Caco-2 (cell line): ENCODE data around the gene ILRUN. TPM values are rescaled to one million over a fixed set of nuclear protein-coding genes. Genes with fewer than 3 reads are reported as not detected.
"Not testable (repeated sequence)": the region's sequence is repeated elsewhere in the genome, so short reads cannot be mapped to it uniquely, and the experiment has no call there.

Experiments used
- BruUV-seq: library from RNA; stranded (reverse); fragments of 400-500 nt; replicated peaks from 2 replicates; lab custom pipeline; 2021; lab: Mats Ljungman, UMichigan
- CTCF ChIA-PET: fragments of 300-600 bp; sonication (Branson Sonifier 250); formaldehyde crosslinking; loops from one replicate; lab custom pipeline; 2022; ENCODE audit warnings: antibody characterized with exemption; lab: Charles Lee
- POLR2A ChIA-PET: fragments of 300-600 bp; sonication (Branson Sonifier 250); formaldehyde crosslinking; loops from one replicate; lab custom pipeline; 2022; ENCODE audit warnings: antibody characterized with exemption; lab: Charles Lee
- DNase-seq, 2 experiments: peaks; one replicate each; pipeline versions ENCODE4 v3.0.0 to v3.0.0-alpha.2; 2020 to 2022
- H3K27me3 ChIP-seq: replicated peaks from 2 replicates; pipeline ENCODE4 v1.6.0; 2011; ENCODE audit warnings: low read length; ENCODE audit not compliant: control insufficient read depth, insufficient read depth
- H3K36me3 ChIP-seq: 2 replicates; pipeline ENCODE4 v1.5.1; 2011; ENCODE audit warnings: low read length; ENCODE audit not compliant: control insufficient read depth, insufficient read depth
- H3K4me1 ChIP-seq: fragments of 250-450 bp; sonication (Bioruptor Pico); 2 replicates; pipeline ENCODE4 v1.5.1; 2020; ENCODE audit warnings: mild to moderate bottlenecking
- H3K4me3 ChIP-seq: 2 replicates; pipeline ENCODE4 v1.5.1; 2011; ENCODE audit warnings: low read depth, mild to moderate bottlenecking, control low read depth, low read length
- H3K9me3 ChIP-seq: fragments of 250-450 bp; sonication (Bioruptor Pico); 2 replicates; pipeline ENCODE4 v1.5.1; 2020; ENCODE audit warnings: mild to moderate bottlenecking, moderate library complexity
- H3K27ac Mint-ChIP-seq: one replicate; pipeline ENCODE4 v1.8.0; 2022; ENCODE audit warnings: mixed read lengths; ENCODE audit not compliant: unreplicated experiment
- H3K27me3 Mint-ChIP-seq: one replicate; pipeline ENCODE4 v1.8.0; 2022; ENCODE audit warnings: mixed read lengths; ENCODE audit not compliant: insufficient read depth, unreplicated experiment
- H3K36me3 Mint-ChIP-seq: one replicate; pipeline ENCODE4 v1.8.0; 2022; ENCODE audit warnings: mild to moderate bottlenecking, mixed read lengths; ENCODE audit not compliant: insufficient read depth, unreplicated experiment
- H3K4me1 Mint-ChIP-seq: one replicate; pipeline ENCODE4 v1.8.0; 2022; ENCODE audit warnings: low read depth, mixed read lengths; ENCODE audit not compliant: unreplicated experiment
- H3K4me3 Mint-ChIP-seq: one replicate; pipeline ENCODE4 v1.8.0; 2022; ENCODE audit warnings: mild to moderate bottlenecking, moderate library complexity, mixed read lengths; ENCODE audit not compliant: unreplicated experiment
- H3K9me3 Mint-ChIP-seq: one replicate; pipeline ENCODE4 v1.8.0; 2022; ENCODE audit warnings: mixed read lengths; ENCODE audit not compliant: unreplicated experiment
- CTCF ChIP-seq, 2 experiments: fragments of 200-600 bp in 1 of 2; IDR thresholded peaks; 1 replicate in 1 of 2; 2 replicates in 1 of 2; pipeline versions ENCODE4 v1.5.1 to v1.8.0; 2011 to 2022; ENCODE audit warnings: antibody characterized with exemption in 1 of 2, control low read depth in 1 of 2, inconsistent platforms in 1 of 2, low read depth in 1 of 2, low read length in 1 of 2, mild to moderate bottlenecking in 1 of 2, moderate library complexity in 1 of 2; ENCODE audit not compliant: insufficient read depth in 1 of 2, severe bottlenecking in 1 of 2, unreplicated experiment in 1 of 2
- intact Hi-C: fragments of 100-400 bp; cut with micrococcal nuclease; formaldehyde crosslinking; loops from one replicate; pipeline ENCODE4 v1.10.0; 2022; ENCODE audit not compliant: unreplicated experiment
- total RNA-seq: library from RNA; stranded (reverse); gene quantifications from 2 replicates; pipeline ENCODE4 v1.2.3, GENCODE V29; 2022

ILRUN gene
- total RNA-seq, 1 experiment from 2014 or later: 95.9 TPM

GRCh38 chr6:34680802-34681515 lies 15.6 kb downstream of the ILRUN start:
- H3K9me3 Mint-ChIP-seq: no peaks in the 10 kb centered on the region
- intact Hi-C loops: no loop called here
- H3K27me3 Mint-ChIP-seq: no peaks in the 10 kb centered on the region
- H3K9me3 ChIP-seq: no peaks in the 10 kb centered on the region
- POLR2A ChIA-PET: no interaction called here
- H3K36me3 ChIP-seq: no peaks in the 10 kb centered on the region; the same call in 1 of the 2 replicates
- BruUV-seq: no TSS peak
- no peak overlapping the region for H3K4me3 ChIP-seq
- CTCF ChIA-PET: no interaction called here
- no peak for DNase-seq
- no peak overlapping the region for H3K4me3 Mint-ChIP-seq
- H3K27ac Mint-ChIP-seq: no peak overlapping the region
- H3K4me1 ChIP-seq: peaks cover 23% of the 10 kb centered on the region
- H3K36me3 Mint-ChIP-seq: peaks cover 16% of the 10 kb centered on the region
- H3K27me3 ChIP-seq: no peaks in the 10 kb centered on the region
- H3K4me1 Mint-ChIP-seq: peaks cover 20% of the 10 kb centered on the region
- no peak for TF ChIP-seq CTCF (IDR thresholded peaks at IDR 0.05; ENCODE audit: insufficient read depth in 1 of 2, low read depth in 1 of 2, low read length in 1 of 2, severe bottlenecking in 1 of 2, unreplicated experiment in 1 of 2)

- H3K27ac Mint-ChIP-seq, intact Hi-C loops, H3K27me3 ChIP-seq, CTCF ChIA-PET, H3K36me3 ChIP-seq, POLR2A ChIA-PET, BruUV-seq, H3K4me3 ChIP-seq, H3K9me3 Mint-ChIP-seq, H3K9me3 ChIP-seq, H3K27me3 Mint-ChIP-seq, DNase-seq, H3K4me3 Mint-ChIP-seq: not testable (repeated sequence)
- peaks cover 29% of the 10 kb centered on the region for H3K4me1 ChIP-seq
- Mint-ChIP-seq H3K4me1 (peaks cover 26% of the 10 kb centered on the region), H3K36me3 (peaks cover 16% of the 10 kb centered on the region)
Measured at GRCh38 chr6:34680313-34680712, 16.3 kb downstream of the ILRUN start.

GRCh38 chr6:34679552-34680253 lies 16.9 kb downstream of the ILRUN start:
- Histone ChIP-seq H3K4me1 (peaks cover 35% of the 10 kb centered on the region), H3K4me3 (no peak overlapping the region), H3K9me3 (no peaks in the 10 kb centered on the region), H3K27me3 (no peaks in the 10 kb centered on the region), H3K36me3 (no peaks in the 10 kb centered on the region; the same call in 1 of the 2 replicates)
- no peak for TF ChIP-seq CTCF (IDR thresholded peaks at IDR 0.05; ENCODE audit: insufficient read depth in 1 of 2, low read depth in 1 of 2, low read length in 1 of 2, severe bottlenecking in 1 of 2, unreplicated experiment in 1 of 2)
- Mint-ChIP-seq H3K4me1 (peaks cover 20% of the 10 kb centered on the region), H3K27me3 (no peaks in the 10 kb centered on the region), H3K9me3 (no peaks in the 10 kb centered on the region), H3K27ac (no peak overlapping the region), H3K4me3 (no peak overlapping the region), H3K36me3 (peaks cover 11% of the 10 kb centered on the region)
- no peak for DNase-seq
- POLR2A ChIA-PET: no interaction called here
- BruUV-seq: no TSS peak
- CTCF ChIA-PET: no interaction called here
- intact Hi-C loops: no loop called here
